GM21360 (cell line): ENCODE data around the gene CSAG2.

Experiments used
- ATAC-seq: cut with Tn5 transposase; IDR thresholded peaks from one replicate; pipeline ENCODE4 v1.9.1; 2021; ENCODE audit warnings: mild to moderate bottlenecking, moderate library complexity; ENCODE audit not compliant: unreplicated experiment

Gene CSAG2

GRCh38 chrX:152674135-152674534 lies 34.9 kb downstream of the CSAG2 start:
- no peak for ATAC-seq

- ATAC-seq: no peak
These were observed 46.0 kb downstream of the CSAG2 start for GRCh38 chrX:152663086-152663485.

DNA sequence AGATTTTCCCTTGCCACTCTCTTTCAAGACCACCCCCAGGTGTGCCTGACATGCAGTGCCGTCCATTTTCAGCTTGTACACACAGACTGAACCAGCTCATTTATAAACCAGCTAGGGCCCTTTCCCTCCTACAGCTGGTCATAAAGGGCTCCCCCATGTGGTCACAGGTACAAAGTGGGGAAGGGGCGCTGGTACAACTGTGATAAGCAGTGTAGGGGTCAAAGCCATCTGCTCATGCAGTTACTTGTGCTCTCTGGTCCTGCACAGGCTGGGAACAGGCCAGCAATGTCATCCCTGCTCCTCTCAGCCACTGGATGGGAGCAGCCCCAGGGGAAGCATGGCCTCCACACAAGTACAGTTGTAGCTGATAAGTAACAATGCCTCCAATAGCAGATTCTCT lies 50.8 kb downstream of the CSAG2 start:
- no peak for ATAC-seq
